Mucosa of rectum (tissue), 2 donors: Measurements from ENCODE around the gene SGCD.

Source experiments
- H3K27ac ChIP-seq, 2 donors: one replicate each; pipeline ENCODE4 v1.7.0; 2013; ENCODE audit warnings: inconsistent platforms in 2 of 2, low read depth in 2 of 2, low read length in 2 of 2
- H3K27me3 ChIP-seq, 2 donors: one replicate each; pipeline ENCODE4 v1.7.0; 2013; ENCODE audit warnings: low read length in 2 of 2; ENCODE audit not compliant: control insufficient read depth in 2 of 2, insufficient read depth in 2 of 2
- H3K36me3 ChIP-seq, 2 donors: one replicate each; pipeline ENCODE4 v1.7.0; 2013; ENCODE audit warnings: low read length in 2 of 2; ENCODE audit not compliant: control insufficient read depth in 2 of 2, insufficient read depth in 2 of 2
- H3K4me1 ChIP-seq, 2 donors: one replicate each; pipeline ENCODE4 v1.7.0; 2013; ENCODE audit warnings: low read length in 2 of 2, mild to moderate bottlenecking in 1 of 2; ENCODE audit not compliant: control insufficient read depth in 2 of 2, insufficient read depth in 2 of 2
- H3K4me3 ChIP-seq, 2 donors: one replicate each; pipeline ENCODE4 v1.7.0; 2013; ENCODE audit warnings: low read length in 2 of 2
- H3K9ac ChIP-seq, 2 donors: one replicate each; pipeline ENCODE4 v1.7.0; 2013; ENCODE audit warnings: low read length in 2 of 2, low read depth in 1 of 2, mild to moderate bottlenecking in 1 of 2
- H3K9me3 ChIP-seq, 2 donors: one replicate each; pipeline ENCODE4 v1.7.0; 2013; ENCODE audit warnings: low read length in 2 of 2; ENCODE audit not compliant: control insufficient read depth in 2 of 2
- donor health status: healthy.
- donor health status: Normal muscosa, but diverticular disease.

Gene SGCD

DNA sequence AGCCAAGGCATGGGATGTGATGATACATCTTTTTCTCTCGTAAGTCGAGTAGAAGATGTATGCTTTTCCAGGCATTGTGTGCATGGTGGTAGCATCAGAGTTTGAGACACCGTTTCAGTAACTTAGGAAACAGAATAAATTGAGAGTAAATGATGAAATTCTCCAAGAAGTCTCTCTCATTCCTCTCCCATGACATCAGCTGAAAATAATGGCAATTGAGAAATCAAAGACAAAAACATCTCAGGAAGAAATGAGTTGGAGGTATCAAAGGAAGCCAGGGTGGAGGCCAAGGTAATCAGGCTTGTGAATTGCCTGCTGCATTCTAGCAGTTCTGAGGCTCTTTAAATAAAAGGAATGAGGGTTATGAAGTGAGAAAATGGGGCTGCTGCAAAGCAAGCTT is 53.9 kb downstream of the SGCD start:
- Histone ChIP-seq H3K9ac (no peak overlapping the region), H3K36me3 (no peaks in the 10 kb centered on the region), H3K4me3 (no peak overlapping the region), H3K27ac (no peak overlapping the region), H3K9me3 (no peaks in the 10 kb centered on the region), H3K27me3 (no peaks in the 10 kb centered on the region), H3K4me1 (no peaks in the 10 kb centered on the region)

DNA sequence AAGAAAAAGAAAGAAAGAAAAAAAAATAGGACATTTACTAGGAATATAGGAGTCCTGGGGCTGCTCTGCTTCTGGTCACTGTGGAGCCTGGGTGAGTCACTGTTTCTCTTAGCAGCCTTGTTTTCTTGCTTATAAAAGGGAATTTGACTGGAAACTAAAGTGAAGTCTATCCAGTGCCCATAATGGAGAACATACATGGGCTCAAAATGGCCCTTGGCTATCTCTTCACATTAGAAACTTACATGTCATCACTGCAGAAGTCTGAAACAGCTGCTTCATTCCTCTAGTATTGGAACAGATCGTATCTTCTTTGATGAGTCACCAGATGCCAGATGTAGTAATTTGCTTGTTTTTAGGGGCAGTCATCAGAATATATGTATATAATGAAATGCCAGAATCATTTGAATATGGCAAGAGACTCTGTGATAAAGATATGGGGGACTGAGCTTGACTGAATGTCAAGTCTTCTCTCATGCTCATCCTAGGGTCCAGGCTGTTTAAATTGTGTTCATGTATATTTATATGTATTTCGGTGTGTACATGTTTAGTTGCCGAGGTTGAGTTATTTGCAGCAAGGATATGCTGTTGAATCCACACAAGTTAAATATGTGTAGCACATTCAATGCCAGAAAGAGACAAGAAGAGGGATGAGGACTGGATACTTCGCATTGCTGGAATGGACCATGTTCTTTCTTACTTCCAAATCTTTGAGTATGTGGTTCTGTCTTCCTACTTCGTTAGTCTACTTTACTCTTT is 56.7 kb downstream of the SGCD start:
- no peak overlapping the region for H3K9ac ChIP-seq
- no peaks in the 10 kb centered on the region for H3K27me3 ChIP-seq
- no peak overlapping the region for H3K4me3 ChIP-seq
- no peaks in the 10 kb centered on the region for H3K4me1 ChIP-seq
- H3K36me3 ChIP-seq = no peaks in the 10 kb centered on the region
- H3K27ac ChIP-seq = no peak overlapping the region
- no peaks in the 10 kb centered on the region for H3K9me3 ChIP-seq

DNA sequence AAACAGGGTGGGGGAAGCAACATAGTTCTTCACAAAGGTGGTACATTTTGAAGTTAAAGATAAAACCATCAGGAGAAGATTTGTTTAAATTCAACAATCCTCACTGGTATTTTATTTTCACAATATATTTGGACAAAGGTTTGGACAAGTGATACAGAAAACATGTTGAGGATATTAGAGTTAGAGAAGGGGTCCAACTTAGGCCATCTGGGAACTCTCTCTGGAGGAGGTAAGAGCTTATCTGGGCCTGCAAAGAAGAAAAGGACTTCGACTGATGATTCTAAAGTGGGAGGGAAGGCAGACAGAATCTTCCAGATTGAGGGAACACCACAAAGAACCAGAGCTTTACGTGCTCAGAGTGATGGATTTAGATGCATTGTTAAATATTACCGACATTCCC is 58.5 kb downstream of the SGCD start:
- H3K9me3 ChIP-seq = no peaks in the 10 kb centered on the region
- H3K27ac ChIP-seq = no peak overlapping the region
- no peak overlapping the region for H3K4me3 ChIP-seq
- H3K36me3 ChIP-seq = no peaks in the 10 kb centered on the region
- no peak overlapping the region for H3K9ac ChIP-seq
- no peaks in the 10 kb centered on the region for H3K4me1 ChIP-seq
- H3K27me3 ChIP-seq = no peaks in the 10 kb centered on the region

DNA sequence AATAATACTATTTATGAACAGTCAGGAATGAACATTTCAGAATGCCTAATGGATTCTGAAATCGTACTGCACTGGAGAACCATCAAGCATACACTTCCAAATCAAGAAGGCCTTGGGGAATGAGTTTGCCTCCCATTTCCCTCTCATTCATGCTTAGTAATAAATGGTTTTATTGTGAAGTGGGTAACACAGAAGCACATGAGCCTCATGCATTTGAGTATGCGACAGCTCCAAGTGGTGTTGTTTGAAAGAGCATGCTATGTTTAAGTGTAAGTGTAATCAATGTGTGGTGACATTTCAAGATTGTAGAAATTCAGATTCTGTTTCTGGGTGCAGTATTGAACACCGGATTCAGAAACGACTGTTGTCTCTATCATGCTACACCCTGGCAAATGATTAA is 60.0 kb downstream of the SGCD start:
- Histone ChIP-seq H3K4me3 (no peak overlapping the region), H3K27me3 (no peaks in the 10 kb centered on the region), H3K36me3 (no peaks in the 10 kb centered on the region), H3K9ac (no peak overlapping the region), H3K9me3 (no peaks in the 10 kb centered on the region), H3K27ac (no peak overlapping the region), H3K4me1 (no peaks in the 10 kb centered on the region)

DNA sequence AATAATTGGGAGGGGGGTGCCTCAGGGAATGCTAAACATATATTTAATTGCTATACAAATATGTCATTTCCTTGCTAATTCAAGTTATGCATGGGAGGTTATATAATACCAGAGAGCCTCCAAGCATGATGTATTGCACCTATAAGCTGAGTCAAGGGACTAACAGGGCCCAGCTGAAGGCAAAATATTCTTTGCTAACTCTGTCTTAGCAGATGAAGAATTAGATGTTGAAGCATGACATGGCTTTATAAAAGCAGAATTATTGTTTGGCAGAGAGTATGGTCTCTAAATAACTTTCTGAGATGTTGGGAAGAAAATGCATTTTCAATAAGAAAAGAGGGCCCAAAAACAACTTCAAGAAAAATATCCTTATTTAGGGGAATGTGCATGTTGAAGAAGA is 60.4 kb downstream of the SGCD start:
- Histone ChIP-seq H3K27me3 (no peaks in the 10 kb centered on the region), H3K36me3 (no peaks in the 10 kb centered on the region), H3K9ac (no peak overlapping the region), H3K4me3 (no peak overlapping the region), H3K9me3 (no peaks in the 10 kb centered on the region), H3K27ac (no peak overlapping the region), H3K4me1 (no peaks in the 10 kb centered on the region)

DNA sequence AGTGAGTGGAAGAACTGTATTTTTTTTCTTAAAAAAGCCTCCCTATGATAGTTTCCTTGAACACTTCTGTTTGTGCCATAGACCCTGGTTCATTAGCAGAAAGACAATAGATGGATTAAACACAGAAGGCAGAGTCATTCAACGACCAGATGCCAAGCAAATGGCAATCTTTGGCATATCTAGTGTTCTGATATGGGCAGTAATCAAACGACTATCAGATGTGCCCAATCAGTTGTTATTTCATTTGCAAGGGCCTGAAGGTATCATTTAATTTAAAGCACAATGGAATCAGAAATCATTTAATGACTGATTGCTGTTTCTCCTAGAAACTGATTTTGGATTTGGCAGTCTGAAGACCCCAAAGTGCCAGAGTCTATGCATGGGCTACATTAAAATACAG is 61.3 kb downstream of the SGCD start:
- H3K27ac ChIP-seq = no peak overlapping the region
- no peaks in the 10 kb centered on the region for H3K27me3 ChIP-seq
- H3K4me3 ChIP-seq = no peak overlapping the region
- H3K36me3 ChIP-seq = no peaks in the 10 kb centered on the region
- H3K9me3 ChIP-seq = no peaks in the 10 kb centered on the region
- no peaks in the 10 kb centered on the region for H3K4me1 ChIP-seq
- H3K9ac ChIP-seq = no peak overlapping the region

DNA sequence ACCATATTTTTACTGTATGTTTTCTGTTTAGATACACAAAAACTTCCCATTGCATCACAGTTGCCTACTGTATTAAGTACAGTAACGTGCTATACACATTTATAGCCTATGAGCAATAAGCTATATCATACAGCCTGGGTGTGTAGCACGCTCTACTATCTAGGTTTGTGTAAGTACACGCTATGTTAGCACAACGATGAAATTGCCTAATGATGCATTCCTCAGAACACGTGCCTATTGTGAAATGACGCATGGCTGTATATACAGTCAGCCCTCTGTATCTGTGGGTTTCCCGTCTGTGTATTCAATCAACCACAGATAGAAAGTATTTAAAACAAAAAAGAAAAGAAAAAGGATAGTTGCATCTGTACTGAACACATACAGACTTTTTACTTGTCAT is 64.2 kb downstream of the SGCD start:
- Histone ChIP-seq H3K27ac (no peak overlapping the region), H3K36me3 (no peaks in the 10 kb centered on the region)

DNA sequence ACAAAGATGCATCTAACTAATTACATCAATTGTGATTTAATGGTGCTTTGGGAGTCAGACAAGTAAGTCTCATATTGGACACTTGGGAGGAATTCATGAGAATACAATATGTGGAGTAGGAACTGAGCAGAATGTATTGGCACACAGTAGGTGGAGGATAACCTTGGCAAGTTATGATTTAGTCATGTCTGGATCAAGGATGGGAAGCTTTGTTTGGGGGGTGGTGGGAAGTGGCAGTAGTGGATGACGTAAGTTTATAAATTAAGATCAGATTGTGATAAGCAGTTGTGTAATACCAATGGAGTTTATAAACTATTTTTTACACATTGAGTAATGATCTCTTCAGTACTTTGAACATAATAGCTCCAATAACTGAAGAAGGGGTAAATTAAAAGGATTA is 67.0 kb downstream of the SGCD start:
- peak overlapping the region in 1 of 2 donors; percentile 4 for H3K27ac ChIP-seq
- no peaks in the 10 kb centered on the region for H3K27me3 ChIP-seq
- H3K4me3 ChIP-seq = no peak overlapping the region
- H3K9ac ChIP-seq = no peak overlapping the region
- no peaks in the 10 kb centered on the region for H3K9me3 ChIP-seq
- H3K4me1 ChIP-seq = no peaks in the 10 kb centered on the region
- H3K36me3 ChIP-seq = no peaks in the 10 kb centered on the region

More for the DNA sequence above, 64.2 kb downstream of the SGCD start:
- Histone ChIP-seq H3K9me3 (no peaks in the 10 kb centered on the region), H3K9ac (no peak overlapping the region), H3K27me3 (no peaks in the 10 kb centered on the region), H3K4me1 (no peaks in the 10 kb centered on the region), H3K4me3 (no peak overlapping the region)

DNA sequence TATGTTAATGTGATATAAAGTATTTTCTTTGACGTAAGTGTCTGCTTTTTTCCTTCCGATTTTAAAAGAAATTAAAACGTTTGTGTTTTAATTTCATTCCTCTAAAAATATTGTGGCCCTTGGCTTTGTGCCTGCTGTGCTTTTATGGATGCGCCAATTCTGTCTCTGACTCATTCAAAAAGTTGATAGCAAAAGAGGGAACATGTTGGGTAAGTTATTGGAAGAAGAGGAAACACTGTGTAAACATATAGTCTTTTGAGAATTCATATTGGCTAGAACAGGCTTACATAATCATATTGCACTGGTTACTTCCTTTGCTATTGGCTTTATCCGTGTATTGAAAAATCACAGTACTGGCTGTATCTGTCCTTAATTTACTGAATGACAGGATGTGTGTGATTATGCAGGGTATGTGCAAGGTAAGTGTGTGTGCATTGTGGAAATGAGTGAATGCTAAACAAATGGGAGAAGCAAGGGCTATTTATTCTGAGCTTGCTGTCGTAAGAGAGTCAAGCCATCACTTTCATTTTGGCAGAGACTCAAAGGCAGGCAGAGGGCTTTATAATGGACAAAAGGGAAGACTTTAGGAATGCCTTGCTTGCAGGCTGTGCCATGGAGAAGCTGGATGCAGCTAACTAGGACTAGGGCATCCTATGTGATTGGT is 67.8 kb downstream of the SGCD start:
- H3K36me3 ChIP-seq = no peaks in the 10 kb centered on the region
- H3K27me3 ChIP-seq = no peaks in the 10 kb centered on the region
- peak overlapping the region in 1 of 2 donors; percentile 4 for H3K27ac ChIP-seq
- no peaks in the 10 kb centered on the region for H3K4me1 ChIP-seq
- H3K9ac ChIP-seq = no peak overlapping the region
- no peaks in the 10 kb centered on the region for H3K9me3 ChIP-seq
- no peak overlapping the region for H3K4me3 ChIP-seq

DNA sequence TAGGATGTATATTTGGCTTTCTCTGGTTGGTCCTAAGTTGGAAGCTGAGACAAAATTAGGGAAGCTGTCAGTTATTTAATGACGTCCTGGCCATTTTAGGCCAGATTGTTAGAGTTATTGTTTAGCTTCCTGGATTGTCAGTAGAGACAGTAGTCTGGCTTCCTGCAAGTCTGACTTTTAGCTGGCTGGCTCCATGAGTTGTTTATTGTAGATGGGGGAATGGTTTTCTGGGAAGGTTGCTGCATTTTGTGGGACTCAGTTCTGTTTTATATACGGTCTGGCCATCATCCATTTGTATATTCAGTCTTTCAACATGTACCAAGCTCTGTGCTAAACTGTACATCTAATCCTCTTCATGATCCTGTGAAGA is 68.3 kb downstream of the SGCD start:
- Histone ChIP-seq H3K9ac (no peak overlapping the region), H3K27ac (no peak overlapping the region), H3K36me3 (no peaks in the 10 kb centered on the region), H3K27me3 (no peaks in the 10 kb centered on the region), H3K4me1 (no peaks in the 10 kb centered on the region), H3K9me3 (no peaks in the 10 kb centered on the region), H3K4me3 (no peak overlapping the region)
